ENCODE data around the gene TM2D1. TPM values are rescaled to one million over a fixed set of nuclear protein-coding genes. Genes with fewer than 3 reads are reported as not detected.
A peak's percentile ranks its signal among the peaks of the same experiment; 100 is the strongest.

The TM2D1 gene
- total and polyA plus RNA-seq, 8 donors, result 5.4 to 24.0 (median 12.7) TPM

GRCh38 chr1:61639608-61640336 is 85.2 kb downstream of the TM2D1 start:
- no peaks in the 10 kb centered on the region for H3K4me1 ChIP-seq
- intact Hi-C loops (cut with DNase I), result no loop called here
- 85 to 87% methylated on average over 11 of the region's 11 CpGs for WGBS, 2 donors
- H3K36me3 ChIP-seq, result no peaks in the 10 kb centered on the region
- H3K27ac ChIP-seq, result no peak overlapping the region
- DNase-seq, result no peak
- no peak for TF ChIP-seq CTCF (IDR thresholded peaks at IDR 0.05)
- H3K9me3 ChIP-seq, result no peaks in the 10 kb centered on the region
- no peak overlapping the region for H3K4me3 ChIP-seq
- ATAC-seq, result no peak
- no peak for FAIRE-seq
- no peaks in the 10 kb centered on the region for H3K27me3 ChIP-seq

DNA sequence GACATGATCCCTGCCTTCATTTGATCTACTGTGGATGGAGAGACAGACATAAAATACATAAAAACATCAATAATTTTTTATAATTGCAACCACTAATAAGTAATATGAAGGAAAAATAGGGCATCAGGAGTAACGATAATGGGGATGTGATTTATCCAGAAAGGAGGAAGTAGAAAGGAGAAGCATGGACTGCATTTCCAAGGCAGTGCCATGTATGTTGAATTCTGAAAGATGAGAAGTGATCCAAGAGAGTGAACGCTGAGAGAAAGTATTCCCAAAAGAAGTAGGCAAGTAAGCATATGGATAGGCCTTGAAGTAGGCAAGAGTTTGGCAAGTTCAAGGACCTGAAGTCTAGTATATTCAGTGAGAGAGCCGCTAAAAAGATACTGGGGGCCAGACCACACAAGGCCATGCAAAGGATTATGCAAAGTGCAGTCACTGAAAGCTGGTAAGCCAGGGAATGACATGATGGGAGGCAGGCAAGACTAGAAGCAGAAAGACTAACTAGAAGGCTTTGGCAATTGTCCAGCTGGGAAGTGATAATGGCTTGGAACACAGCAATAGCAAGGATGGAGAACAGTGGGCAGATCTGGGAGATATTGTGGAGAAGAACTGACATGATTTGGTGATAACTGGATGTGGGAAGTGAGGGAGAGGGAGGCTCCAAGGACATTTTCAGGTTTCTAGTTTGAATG is 85.9 kb downstream of the TM2D1 start:
- ATAC-seq (no peak), DNase-seq (no peak), FAIRE-seq (no peak)
- H3K27me3 ChIP-seq, result no peaks in the 10 kb centered on the region
- H3K4me3 ChIP-seq, result no peak overlapping the region
- intact Hi-C loops (cut with DNase I), result no loop called here
- no peaks in the 10 kb centered on the region for H3K4me1 ChIP-seq
- no peak for TF ChIP-seq CTCF (IDR thresholded peaks at IDR 0.05)
- H3K27ac ChIP-seq, result no peak overlapping the region
- no peaks in the 10 kb centered on the region for H3K36me3 ChIP-seq
- 81 to 83% methylated on average over 3 of the region's 3 CpGs for WGBS, 2 donors
- no peaks in the 10 kb centered on the region for H3K9me3 ChIP-seq

- no peaks in the 10 kb centered on the region for H3K4me1 ChIP-seq
- no peak for DNase-seq
- H3K27me3 ChIP-seq, result no peaks in the 10 kb centered on the region
- 80 to 92% methylated on average over 2 of the region's 2 CpGs for WGBS, 2 donors
- no peak for FAIRE-seq
- no peak for TF ChIP-seq CTCF (IDR thresholded peaks at IDR 0.05)
- peak in 1 of 4 donors; percentile 40 for ATAC-seq
- H3K9me3 ChIP-seq, result no peaks in the 10 kb centered on the region
- no peaks in the 10 kb centered on the region for H3K36me3 ChIP-seq
- no peak overlapping the region for H3K4me3 ChIP-seq
- H3K27ac ChIP-seq, result no peak overlapping the region
- intact Hi-C loops (cut with DNase I), result no loop called here
Observed at GRCh38 chr1:61638296-61638695, 86.6 kb downstream of the TM2D1 start.

- Histone ChIP-seq H3K4me1 (no peaks in the 10 kb centered on the region), H3K4me3 (no peak overlapping the region), H3K9me3 (no peaks in the 10 kb centered on the region), H3K27me3 (no peaks in the 10 kb centered on the region), H3K36me3 (no peaks in the 10 kb centered on the region), H3K27ac (no peak overlapping the region)
- WGBS, 2 donors, result 95 to 98% methylated on average over 2 of the region's 2 CpGs
- FAIRE-seq, result no peak
- intact Hi-C loops (cut with DNase I), result no loop called here
- no peak for ATAC-seq
- no peak for DNase-seq
- no peak for TF ChIP-seq CTCF (IDR thresholded peaks at IDR 0.05)
Observed at GRCh38 chr1:61637470-61637869, 87.5 kb downstream of the TM2D1 start.

DNA sequence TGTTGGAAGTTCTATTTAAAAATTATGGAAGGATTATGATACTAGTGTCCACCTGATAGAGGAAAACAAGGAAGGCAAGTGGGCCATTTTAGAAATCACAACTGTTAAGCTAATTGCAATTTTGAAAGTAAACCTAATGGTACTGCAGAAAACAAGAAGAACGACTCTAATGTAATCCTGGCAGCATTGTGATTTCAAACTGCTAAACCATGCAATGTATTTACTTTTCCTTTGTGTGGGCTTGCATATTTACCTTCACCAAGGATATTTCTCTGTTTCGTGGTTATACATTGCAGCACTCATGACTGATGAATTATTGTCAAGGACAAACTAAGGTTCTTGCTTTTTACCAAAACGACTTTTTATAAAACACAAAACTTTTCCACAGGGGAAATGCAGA is 88.1 kb downstream of the TM2D1 start:
- H3K4me1 ChIP-seq, result no peaks in the 10 kb centered on the region

More for the DNA sequence above, 88.1 kb downstream of the TM2D1 start:
- no peak overlapping the region for H3K4me3 ChIP-seq
- ATAC-seq, result no peak
- 27 to 28% methylated on average over 3 of the region's 3 CpGs for WGBS, 2 donors
- H3K36me3 ChIP-seq, result no peaks in the 10 kb centered on the region
- FAIRE-seq, result no peak
- no peak overlapping the region for H3K27ac ChIP-seq
- DNase-seq, result no peak
- H3K27me3 ChIP-seq, result no peaks in the 10 kb centered on the region
- TF ChIP-seq CTCF (IDR thresholded peaks at IDR 0.05), result no peak
- no peaks in the 10 kb centered on the region for H3K9me3 ChIP-seq
- intact Hi-C loops (cut with DNase I), result no loop called here
